Loucy (cell line): ENCODE measurements around the gene CGGBP1.
A peak's percentile ranks its signal among the peaks of the same experiment; 100 is the strongest.

Experiments
- H2AFZ ChIP-seq: fragments of 200-600 bp; sonication (generic); 2 replicates; pipeline ENCODE4 v1.6.0; 2016; ENCODE audit warnings: antibody characterized with exemption, mild to moderate bottlenecking, low read length, moderate library complexity
- H3F3A ChIP-seq: fragments of 200-600 bp; 2 replicates; pipeline ENCODE4 v1.6.0; 2016; ENCODE audit warnings: antibody characterized with exemption, low read depth, mild to moderate bottlenecking
- H3K27me3 ChIP-seq: fragments of 200-600 bp; sonication (generic); 2 replicates; pipeline ENCODE4 v1.6.1; 2014; ENCODE audit warnings: low read length, mild to moderate bottlenecking; ENCODE audit not compliant: insufficient read depth, poor library complexity, severe bottlenecking
- H3K36me3 ChIP-seq: fragments of 200-600 bp; sonication (generic); 2 replicates; pipeline ENCODE4 v1.6.1; 2016; ENCODE audit warnings: low read length; ENCODE audit not compliant: insufficient read depth
- H3K4me1 ChIP-seq: fragments of 200-600 bp; sonication (generic); 2 replicates; pipeline ENCODE4 v1.5.1; 2014; ENCODE audit warnings: low read length, mild to moderate bottlenecking; ENCODE audit not compliant: insufficient read depth, poor library complexity, severe bottlenecking
- H3K4me2 ChIP-seq: fragments of 200-600 bp; sonication (generic); 2 replicates; pipeline ENCODE4 v1.6.0; 2014; ENCODE audit warnings: antibody characterized with exemption, low read length, low read depth, mild to moderate bottlenecking; ENCODE audit not compliant: poor library complexity, severe bottlenecking
- H3K4me3 ChIP-seq: fragments of 200-600 bp; sonication (generic); 2 replicates; pipeline ENCODE4 v1.5.1; 2014; ENCODE audit warnings: low read length, mild to moderate bottlenecking, mixed read lengths; ENCODE audit not compliant: poor library complexity, severe bottlenecking
- H3K79me2 ChIP-seq: fragments of 200-600 bp; sonication (generic); 2 replicates; pipeline ENCODE4 v1.6.1; 2014; ENCODE audit warnings: low read length; ENCODE audit not compliant: insufficient read depth
- H3K9ac ChIP-seq: fragments of 200-600 bp; sonication (generic); 2 replicates; pipeline ENCODE4 v1.6.0; 2014; ENCODE audit warnings: mild to moderate bottlenecking, low read depth, low read length, moderate library complexity; ENCODE audit not compliant: poor library complexity, severe bottlenecking
- H3K9me2 ChIP-seq: fragments of 200-600 bp; sonication (generic); replicated peaks from 2 replicates; pipeline ENCODE4 v1.6.1; 2016; ENCODE audit warnings: low read depth, low read length, mixed read lengths
- H3K9me3 ChIP-seq: fragments of 200-600 bp; sonication (generic); 2 replicates; pipeline ENCODE4 v1.6.1; 2014; ENCODE audit warnings: mild to moderate bottlenecking, antibody characterized with exemption, low read length, low read depth; ENCODE audit not compliant: insufficient read depth
- H4K20me1 ChIP-seq: fragments of 200-600 bp; sonication (generic); 2 replicates; pipeline ENCODE4 v1.6.0; 2014; ENCODE audit warnings: antibody characterized with exemption, low read length, mild to moderate bottlenecking; ENCODE audit not compliant: insufficient read depth, poor library complexity, severe bottlenecking
- EZH2phosphoT487 ChIP-seq: fragments of 200-600 bp; IDR thresholded peaks from 2 replicates; pipeline ENCODE4 v1.6.1; 2018; ENCODE audit warnings: antibody characterized with exemption, mild to moderate bottlenecking, moderate library complexity, borderline replicate concordance
- TF ChIP-seq, protein P1 (sequence below): fragments of 200-600 bp; sonication (generic); conservative IDR thresholded peaks from 2 replicates; pipeline ENCODE4 v1.5.1; 2014; ENCODE audit warnings: mild to moderate bottlenecking, antibody characterized with exemption, low read length

CGGBP1 gene

DNA sequence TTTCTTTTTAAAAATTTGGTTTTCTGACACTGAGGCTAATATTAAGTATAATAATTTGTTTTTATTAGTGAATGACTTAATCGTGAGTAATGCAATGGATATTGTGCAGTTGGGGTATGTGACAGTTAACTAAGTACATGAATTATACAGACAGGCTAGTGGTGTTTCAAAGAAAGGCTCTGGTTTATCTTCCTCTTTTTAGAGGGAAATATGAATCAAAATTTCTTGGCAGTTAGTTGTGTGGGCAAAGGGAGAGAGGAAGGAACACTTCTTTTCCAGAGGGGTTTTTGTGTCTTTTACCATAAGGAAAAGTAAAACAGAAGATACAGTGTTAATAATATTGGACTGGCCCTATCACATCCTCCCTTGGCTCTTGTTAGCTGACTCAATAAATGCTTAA lies 2.9 kb upstream of the CGGBP1 start:
- Histone ChIP-seq H3F3A (no peaks in the 10 kb centered on the region), H3K4me2 (peak overlapping the region; percentile 96), H4K20me1 (peaks cover 92% of the 10 kb centered on the region), H3K27me3 (no peaks in the 10 kb centered on the region), H3K36me3 (no peaks in the 10 kb centered on the region), H3K9ac (peak overlapping the region; percentile 98), H3K9me3 (no peaks in the 10 kb centered on the region), H3K4me3 (peak overlapping the region; percentile 81), H3K79me2 (peaks cover 92% of the 10 kb centered on the region), H2AFZ (no peak overlapping the region), H3K9me2 (no peaks in the 10 kb centered on the region), H3K4me1 (peaks cover 61% of the 10 kb centered on the region)
- TF ChIP-seq, protein P1, sequence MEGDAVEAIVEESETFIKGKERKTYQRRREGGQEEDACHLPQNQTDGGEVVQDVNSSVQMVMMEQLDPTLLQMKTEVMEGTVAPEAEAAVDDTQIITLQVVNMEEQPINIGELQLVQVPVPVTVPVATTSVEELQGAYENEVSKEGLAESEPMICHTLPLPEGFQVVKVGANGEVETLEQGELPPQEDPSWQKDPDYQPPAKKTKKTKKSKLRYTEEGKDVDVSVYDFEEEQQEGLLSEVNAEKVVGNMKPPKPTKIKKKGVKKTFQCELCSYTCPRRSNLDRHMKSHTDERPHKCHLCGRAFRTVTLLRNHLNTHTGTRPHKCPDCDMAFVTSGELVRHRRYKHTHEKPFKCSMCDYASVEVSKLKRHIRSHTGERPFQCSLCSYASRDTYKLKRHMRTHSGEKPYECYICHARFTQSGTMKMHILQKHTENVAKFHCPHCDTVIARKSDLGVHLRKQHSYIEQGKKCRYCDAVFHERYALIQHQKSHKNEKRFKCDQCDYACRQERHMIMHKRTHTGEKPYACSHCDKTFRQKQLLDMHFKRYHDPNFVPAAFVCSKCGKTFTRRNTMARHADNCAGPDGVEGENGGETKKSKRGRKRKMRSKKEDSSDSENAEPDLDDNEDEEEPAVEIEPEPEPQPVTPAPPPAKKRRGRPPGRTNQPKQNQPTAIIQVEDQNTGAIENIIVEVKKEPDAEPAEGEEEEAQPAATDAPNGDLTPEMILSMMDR = no peak
- TF ChIP-seq EZH2phosphoT487 = no peak

DNA sequence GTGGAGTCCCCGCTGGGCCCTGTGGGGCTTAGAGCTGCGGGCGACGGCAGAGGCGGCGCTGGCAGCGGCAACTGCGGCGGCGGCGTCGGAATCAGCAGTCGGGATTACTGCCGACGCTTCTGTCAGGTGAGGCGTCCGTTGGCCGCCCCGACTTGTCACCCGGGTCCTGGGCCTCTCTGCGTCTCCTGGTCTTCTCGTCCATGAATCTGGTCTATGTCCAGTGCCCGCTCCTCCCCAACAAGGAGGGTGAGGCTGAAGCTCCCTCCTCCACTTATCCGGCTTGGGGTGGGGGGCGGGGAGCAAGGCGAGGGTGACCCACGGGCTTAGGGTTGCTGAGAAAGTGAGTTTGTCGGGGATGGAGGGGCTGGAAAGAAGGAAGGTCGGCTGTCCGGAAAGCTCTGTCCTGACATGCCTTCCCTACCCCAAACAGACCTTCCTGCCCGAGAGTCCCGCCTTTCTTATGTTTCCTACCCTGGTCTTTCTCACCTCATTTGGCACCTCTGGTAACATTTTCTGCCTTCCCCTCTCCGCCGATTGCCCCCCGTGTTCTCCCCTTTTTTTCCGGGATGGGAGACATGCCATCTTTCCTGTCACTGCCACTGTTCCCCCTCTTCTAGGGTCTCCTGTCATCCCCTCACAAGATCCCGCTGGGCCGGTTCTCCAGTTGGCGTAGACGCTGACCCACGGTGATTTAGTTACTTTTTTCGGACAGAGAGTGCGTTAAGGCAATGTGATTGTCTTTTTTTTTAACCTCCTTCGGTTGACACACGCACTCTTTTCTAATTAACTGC lies 770 bp upstream of the CGGBP1 start:
- peaks cover 14% of the 10 kb centered on the region; the same call in 1 of the 2 replicates for H3K36me3 ChIP-seq
- H3K27me3 ChIP-seq = no peaks in the 10 kb centered on the region
- TF ChIP-seq, protein P1 = no peak
- TF ChIP-seq EZH2phosphoT487 = no peak
- H3F3A ChIP-seq = no peaks in the 10 kb centered on the region
- peaks cover 65% of the 10 kb centered on the region for H3K4me1 ChIP-seq
- H3K9me2 ChIP-seq = no peaks in the 10 kb centered on the region
- H2AFZ ChIP-seq = peak overlapping the region; percentile 82
- H4K20me1 ChIP-seq = peaks cover 89% of the 10 kb centered on the region
- no peaks in the 10 kb centered on the region for H3K9me3 ChIP-seq
- H3K79me2 ChIP-seq = peaks cover 92% of the 10 kb centered on the region
- peak overlapping the region; percentile 81 for H3K4me3 ChIP-seq
- H3K4me2 ChIP-seq = peak overlapping the region; percentile 96
- peak overlapping the region; percentile 98 for H3K9ac ChIP-seq

GRCh38 chr3:88058306-88058580 lies 562 bp downstream of the CGGBP1 start:
- no peak for TF ChIP-seq EZH2phosphoT487
- TF ChIP-seq, protein P1 = no peak
- Histone ChIP-seq H2AFZ (peak overlapping the region; percentile 82), H3K9ac (peak overlapping the region; percentile 85), H3K27me3 (no peaks in the 10 kb centered on the region), H3K79me2 (peaks cover 84% of the 10 kb centered on the region), H3K4me1 (peaks cover 59% of the 10 kb centered on the region), H3K4me2 (peak overlapping the region; percentile 84), H3K4me3 (peak overlapping the region; percentile 81), H3F3A (no peaks in the 10 kb centered on the region), H3K9me2 (no peaks in the 10 kb centered on the region), H4K20me1 (peaks cover 86% of the 10 kb centered on the region), H3K36me3 (peaks cover 14% of the 10 kb centered on the region; the same call in 1 of the 2 replicates), H3K9me3 (no peaks in the 10 kb centered on the region)
